ENCODE data around the gene SLC33A1. TPM values are rescaled to one million over a fixed set of nuclear protein-coding genes. Genes with fewer than 3 reads are reported as not detected.
"Not testable (repeated sequence)": the region's sequence is repeated elsewhere in the genome, so short reads cannot be mapped to it uniquely, and the experiment has no call there.

Gene SLC33A1
- total RNA-seq, 1 donor from 2014 or later, result 23.7 TPM

DNA sequence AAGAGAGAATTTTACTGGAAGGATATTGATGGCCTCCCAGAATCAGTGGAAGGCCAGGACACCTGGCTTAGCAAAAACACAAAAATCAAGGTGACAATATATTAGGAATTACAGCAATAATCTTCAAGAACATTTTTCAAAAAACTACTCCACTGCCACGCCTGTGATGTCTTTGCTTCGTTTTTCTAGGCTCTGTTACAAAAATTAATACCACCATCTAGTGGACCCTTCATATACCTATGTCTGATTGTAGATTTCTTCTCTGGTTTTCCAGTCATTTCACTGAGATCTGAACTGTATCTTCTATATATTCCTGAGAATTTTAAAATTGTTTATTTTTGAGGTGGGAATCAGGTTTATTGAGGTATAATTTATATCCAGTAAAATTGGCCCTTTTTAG lies 5.6 kb upstream of the SLC33A1 start:
- no peak overlapping the region for H3K27ac Mint-ChIP-seq
- no peak overlapping the region for H3K4me3 Mint-ChIP-seq (ENCODE audit: low read depth)
- DNase-seq (ENCODE audit: low spot score, unreplicated experiment), result no peak
- no peak for TF ChIP-seq CTCF (IDR thresholded peaks at IDR 0.05; ENCODE audit: unreplicated experiment)
- H3K36me3 Mint-ChIP-seq (ENCODE audit: insufficient read depth), result no peaks in the 10 kb centered on the region
- peaks cover under 1% of the 10 kb centered on the region for H3K4me1 Mint-ChIP-seq (ENCODE audit: low read depth)
- peaks cover 7% of the 10 kb centered on the region for H3K27me3 Mint-ChIP-seq
- H3K9me3 Mint-ChIP-seq (ENCODE audit: low read depth), result peaks cover under 1% of the 10 kb centered on the region

DNA sequence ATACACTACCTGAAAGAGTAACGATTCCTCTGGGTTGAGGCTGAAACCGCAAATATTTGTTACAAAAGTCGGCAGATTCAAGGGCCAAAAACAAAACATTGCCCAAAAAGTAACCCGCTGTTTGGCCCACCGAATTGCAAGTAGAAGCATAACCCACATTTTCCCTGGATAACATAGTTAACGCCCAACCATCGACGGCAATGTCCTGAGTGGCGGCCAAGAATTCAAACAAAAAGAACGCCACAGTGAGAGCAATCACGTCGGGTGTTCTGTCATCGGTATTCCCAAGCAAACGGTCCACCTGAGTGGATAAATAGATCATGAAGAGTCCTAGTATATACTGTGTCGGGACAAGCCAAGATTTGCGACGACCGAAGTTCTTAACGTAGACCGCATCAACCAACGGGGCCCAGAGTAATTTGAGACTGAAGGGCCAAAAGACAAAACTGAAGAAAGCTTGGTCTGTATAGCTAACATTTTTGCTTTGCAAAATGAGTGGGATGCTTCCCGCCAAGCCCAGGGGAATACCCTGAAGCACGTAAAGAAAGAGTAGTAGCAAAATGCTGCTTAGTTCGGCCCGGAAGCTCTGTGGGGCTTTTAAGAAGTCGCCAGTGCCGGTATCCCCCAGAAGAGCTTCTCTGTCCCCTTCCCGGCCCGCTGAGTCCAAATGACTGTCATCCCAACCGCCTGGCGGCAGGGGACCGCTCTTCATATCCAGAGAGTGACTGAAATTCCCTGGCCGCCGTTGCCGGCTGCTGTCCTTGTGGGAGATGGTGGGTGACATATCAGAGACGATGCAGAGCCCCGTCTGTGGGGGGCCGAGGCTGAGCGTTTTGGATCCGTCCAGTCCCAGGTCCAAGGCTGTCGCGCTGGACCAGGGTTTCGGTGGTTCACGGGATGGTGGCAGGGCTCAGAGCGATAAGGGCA lies 750 bp downstream of the SLC33A1 start:
- Mint-ChIP-seq H3K36me3 (ENCODE audit: insufficient read depth) (no peaks in the 10 kb centered on the region), H3K9me3 (ENCODE audit: low read depth) (peaks cover 4% of the 10 kb centered on the region), H3K27me3 (peaks cover 7% of the 10 kb centered on the region), H3K4me1 (ENCODE audit: low read depth) (peaks cover 23% of the 10 kb centered on the region), H3K27ac (peak overlapping the region; percentile 97), H3K4me3 (ENCODE audit: low read depth) (peak overlapping the region; percentile 96)
- peak; percentile 18 for DNase-seq (ENCODE audit: low spot score, unreplicated experiment)
- TF ChIP-seq CTCF (IDR thresholded peaks at IDR 0.05; ENCODE audit: unreplicated experiment), result peak; percentile 28

DNA sequence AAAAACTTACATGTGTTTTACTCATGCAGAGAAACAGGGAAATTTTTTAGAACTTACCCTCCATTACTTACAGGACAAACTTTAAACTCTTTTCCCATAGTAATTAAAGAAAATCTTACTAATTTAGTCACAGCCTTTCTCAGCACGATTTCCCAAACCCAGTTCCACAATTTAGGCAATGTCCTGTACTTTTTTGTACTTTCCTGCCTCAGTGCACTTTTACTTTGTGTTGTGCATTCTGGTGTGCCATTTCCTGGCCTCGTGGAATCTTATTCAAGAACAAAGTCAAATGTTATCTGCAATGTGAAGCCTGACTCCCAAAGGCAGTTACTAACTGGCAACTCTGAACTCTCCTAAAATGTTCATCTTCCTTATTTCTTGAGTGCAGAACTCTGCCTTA lies 1.9 kb downstream of the SLC33A1 start:
- DNase-seq (ENCODE audit: low spot score, unreplicated experiment), result no peak
- H3K27ac Mint-ChIP-seq, result peak overlapping the region; percentile 39
- TF ChIP-seq CTCF (IDR thresholded peaks at IDR 0.05; ENCODE audit: unreplicated experiment), result no peak
- H3K27me3 Mint-ChIP-seq, result peaks cover 7% of the 10 kb centered on the region
- H3K4me1 Mint-ChIP-seq (ENCODE audit: low read depth), result peaks cover 23% of the 10 kb centered on the region
- peak overlapping the region; percentile 96 for H3K4me3 Mint-ChIP-seq (ENCODE audit: low read depth)
- H3K36me3 Mint-ChIP-seq (ENCODE audit: insufficient read depth), result no peaks in the 10 kb centered on the region
- H3K9me3 Mint-ChIP-seq (ENCODE audit: low read depth), result peaks cover 4% of the 10 kb centered on the region

DNA sequence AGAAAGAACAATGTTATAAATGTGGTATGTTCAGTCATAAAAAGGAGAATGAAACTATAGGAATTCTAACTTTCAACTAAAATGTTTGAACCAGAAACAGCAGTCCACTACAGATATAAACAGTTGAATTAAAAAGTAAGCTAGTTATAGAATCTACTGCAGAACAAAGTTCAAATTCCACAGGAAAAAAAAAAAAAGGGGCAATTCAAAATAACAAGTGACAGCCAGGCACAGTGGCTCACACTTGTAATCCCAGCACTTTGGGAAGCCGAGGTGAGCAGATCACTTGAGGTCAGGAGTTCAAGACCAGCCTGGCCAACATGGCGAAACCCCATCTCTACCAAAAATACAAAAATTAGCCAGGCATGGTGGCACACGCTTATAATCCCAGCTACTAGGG lies 4.8 kb downstream of the SLC33A1 start:
- H3K27ac Mint-ChIP-seq; DNase-seq (ENCODE audit: low spot score, unreplicated experiment); H3K36me3 Mint-ChIP-seq (ENCODE audit: insufficient read depth); H3K27me3 Mint-ChIP-seq; H3K9me3 Mint-ChIP-seq (ENCODE audit: low read depth); H3K4me3 Mint-ChIP-seq (ENCODE audit: low read depth): not testable (repeated sequence)
- H3K4me1 Mint-ChIP-seq (ENCODE audit: low read depth), result peaks cover 25% of the 10 kb centered on the region

GRCh38 chr3:155847993-155848392 lies 6.2 kb downstream of the SLC33A1 start:
- Mint-ChIP-seq H3K27me3 (no peaks in the 10 kb centered on the region), H3K27ac (no peak overlapping the region), H3K4me1 (ENCODE audit: low read depth) (peaks cover 21% of the 10 kb centered on the region), H3K4me3 (ENCODE audit: low read depth) (no peak overlapping the region), H3K36me3 (ENCODE audit: insufficient read depth) (peaks cover 1% of the 10 kb centered on the region), H3K9me3 (ENCODE audit: low read depth) (no peaks in the 10 kb centered on the region)
- DNase-seq (ENCODE audit: low spot score, unreplicated experiment), result no peak
- TF ChIP-seq CTCF (IDR thresholded peaks at IDR 0.05; ENCODE audit: unreplicated experiment), result no peak

- Mint-ChIP-seq H3K4me1 (ENCODE audit: low read depth) (peaks cover 6% of the 10 kb centered on the region), H3K9me3 (ENCODE audit: low read depth) (no peaks in the 10 kb centered on the region), H3K27me3 (no peaks in the 10 kb centered on the region), H3K36me3 (ENCODE audit: insufficient read depth) (peaks cover 1% of the 10 kb centered on the region), H3K4me3 (ENCODE audit: low read depth) (no peak overlapping the region), H3K27ac (no peak overlapping the region)
- no peak for DNase-seq (ENCODE audit: low spot score, unreplicated experiment)
- no peak for TF ChIP-seq CTCF (IDR thresholded peaks at IDR 0.05; ENCODE audit: unreplicated experiment)
Measured at GRCh38 chr3:155846119-155846518, 8.1 kb downstream of the SLC33A1 start.
